ENCODE measurements around the gene ATXN1.
"Not testable (repeated sequence)": the region's sequence is repeated elsewhere in the genome, so short reads cannot be mapped to it uniquely, and the experiment has no call there.

The ATXN1 gene

GRCh38 chr6:16291739-16292138, 469.5 kb downstream of the ATXN1 start:
- no peak for DNase-seq

GRCh38 chr6:16288163-16288562, 473.1 kb downstream of the ATXN1 start:
- DNase-seq, result no peak

GRCh38 chr6:16286151-16286522, 475.1 kb downstream of the ATXN1 start:
- DNase-seq, result peak in 1 of 2 donors; percentile 14

GRCh38 chr6:16285467-16286150, 475.7 kb downstream of the ATXN1 start:
- DNase-seq, result no peak

GRCh38 chr6:16284472-16284871, 476.8 kb downstream of the ATXN1 start:
- DNase-seq, result no peak

- no peak for DNase-seq
These were observed 478.9 kb downstream of the ATXN1 start for GRCh38 chr6:16282370-16282769.

- peak; percentile 2 to 3 for DNase-seq
These were observed 482.0 kb downstream of the ATXN1 start for GRCh38 chr6:16279243-16279642.

- DNase-seq, result no peak
These were observed 482.5 kb downstream of the ATXN1 start for GRCh38 chr6:16278750-16279149.

GRCh38 chr6:16278048-16278724, 483.1 kb downstream of the ATXN1 start:
- DNase-seq, result no peak

GRCh38 chr6:16277101-16277981, 483.9 kb downstream of the ATXN1 start:
- DNase-seq, result peak; percentile 30 to 53

- DNase-seq, result no peak
These were observed 486.2 kb downstream of the ATXN1 start for GRCh38 chr6:16274885-16275589.

- no peak for DNase-seq
These were observed 486.8 kb downstream of the ATXN1 start for GRCh38 chr6:16274483-16274882.

GRCh38 chr6:16273256-16273655, 488.0 kb downstream of the ATXN1 start:
- no peak for DNase-seq

GRCh38 chr6:16272201-16272600, 489.1 kb downstream of the ATXN1 start:
- DNase-seq, result no peak

GRCh38 chr6:16271428-16271827, 489.8 kb downstream of the ATXN1 start:
- DNase-seq, result no peak

GRCh38 chr6:16270178-16270794, 491.0 kb downstream of the ATXN1 start:
- peak in 1 of 2 donors; percentile 12 for DNase-seq

GRCh38 chr6:16269442-16270070, 491.7 kb downstream of the ATXN1 start:
- DNase-seq, result not testable (repeated sequence)

- DNase-seq, result no peak
These were observed 493.6 kb downstream of the ATXN1 start for GRCh38 chr6:16267428-16268263.

GRCh38 chr6:16265351-16266341, 495.6 kb downstream of the ATXN1 start:
- no peak for DNase-seq

- no peak for DNase-seq
These were observed 496.5 kb downstream of the ATXN1 start for GRCh38 chr6:16264785-16265184.
